Keratinocyte (primary cell): ENCODE data around the gene AMBRA1.

Experiments
- EZH2 ChIP-seq: IDR thresholded peaks from one replicate; pipeline ENCODE4 v1.6.1; 2012; ENCODE audit warnings: inconsistent platforms, mild to moderate bottlenecking, low read length, moderate library complexity
- TF ChIP-seq, protein P1 (sequence below), 3 experiments: IDR thresholded peaks in 1 of 3; conservative IDR thresholded peaks in 1 of 3; optimal IDR thresholded peaks in 1 of 3; 2 replicates in 2 of 3; 3 replicates in 1 of 3; pipeline versions ENCODE3 to v1.5.1; 2011; ENCODE audit warnings: low read length in 3 of 3, mild to moderate bottlenecking in 3 of 3, moderate library complexity in 2 of 3, control low read depth in 1 of 3, inconsistent platforms in 1 of 3; ENCODE audit not compliant: insufficient read depth in 2 of 3; ENCODE audit errors: extremely low read depth in 1 of 3

DNA sequence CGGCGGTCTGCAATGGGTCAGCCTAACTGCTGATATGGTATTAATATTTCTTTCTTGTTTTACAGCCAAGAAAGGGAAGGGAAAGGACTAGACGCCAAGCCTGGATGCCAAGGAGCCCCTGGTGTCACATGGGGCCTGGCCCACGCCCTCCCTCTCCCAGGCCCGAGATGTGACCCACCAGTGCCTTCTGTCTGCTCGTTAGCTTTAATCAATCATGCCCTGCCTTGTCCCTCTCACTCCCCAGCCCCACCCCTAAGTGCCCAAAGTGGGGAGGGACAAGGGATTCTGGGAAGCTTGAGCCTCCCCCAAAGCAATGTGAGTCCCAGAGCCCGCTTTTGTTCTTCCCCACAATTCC is 210.4 kb downstream of the AMBRA1 start:
- TF ChIP-seq, protein P1, sequence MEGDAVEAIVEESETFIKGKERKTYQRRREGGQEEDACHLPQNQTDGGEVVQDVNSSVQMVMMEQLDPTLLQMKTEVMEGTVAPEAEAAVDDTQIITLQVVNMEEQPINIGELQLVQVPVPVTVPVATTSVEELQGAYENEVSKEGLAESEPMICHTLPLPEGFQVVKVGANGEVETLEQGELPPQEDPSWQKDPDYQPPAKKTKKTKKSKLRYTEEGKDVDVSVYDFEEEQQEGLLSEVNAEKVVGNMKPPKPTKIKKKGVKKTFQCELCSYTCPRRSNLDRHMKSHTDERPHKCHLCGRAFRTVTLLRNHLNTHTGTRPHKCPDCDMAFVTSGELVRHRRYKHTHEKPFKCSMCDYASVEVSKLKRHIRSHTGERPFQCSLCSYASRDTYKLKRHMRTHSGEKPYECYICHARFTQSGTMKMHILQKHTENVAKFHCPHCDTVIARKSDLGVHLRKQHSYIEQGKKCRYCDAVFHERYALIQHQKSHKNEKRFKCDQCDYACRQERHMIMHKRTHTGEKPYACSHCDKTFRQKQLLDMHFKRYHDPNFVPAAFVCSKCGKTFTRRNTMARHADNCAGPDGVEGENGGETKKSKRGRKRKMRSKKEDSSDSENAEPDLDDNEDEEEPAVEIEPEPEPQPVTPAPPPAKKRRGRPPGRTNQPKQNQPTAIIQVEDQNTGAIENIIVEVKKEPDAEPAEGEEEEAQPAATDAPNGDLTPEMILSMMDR (optimal IDR thresholded peaks at IDR 0.05 in 1 of 3, IDR thresholded peaks at IDR 0.05 in 1 of 3, conservative IDR thresholded peaks at IDR 0.05 in 1 of 3; ENCODE audit: extremely low read depth in 1 of 3, insufficient read depth in 2 of 3, low read length in 3 of 3): no peak
- TF ChIP-seq EZH2: no peak
